CD4-positive, alpha-beta T cell treated with Interleukin-1 beta for 1 hour (primary cell): ENCODE measurements around the gene HM13.
"Not testable (repeated sequence)": the region's sequence is repeated elsewhere in the genome, so short reads cannot be mapped to it uniquely, and the experiment has no call there.

Experiments used
- DNase-seq, 2 donors: peaks; one replicate each; pipeline ENCODE4 v3.0.0-alpha.2; 2020 to 2022

HM13 gene

GRCh38 chr20:31612271-31612640 is 98.0 kb downstream of the HM13 start:
- not testable (repeated sequence) for DNase-seq

- DNase-seq = no peak
These were observed 101.2 kb downstream of the HM13 start for GRCh38 chr20:31615416-31615815.

DNA sequence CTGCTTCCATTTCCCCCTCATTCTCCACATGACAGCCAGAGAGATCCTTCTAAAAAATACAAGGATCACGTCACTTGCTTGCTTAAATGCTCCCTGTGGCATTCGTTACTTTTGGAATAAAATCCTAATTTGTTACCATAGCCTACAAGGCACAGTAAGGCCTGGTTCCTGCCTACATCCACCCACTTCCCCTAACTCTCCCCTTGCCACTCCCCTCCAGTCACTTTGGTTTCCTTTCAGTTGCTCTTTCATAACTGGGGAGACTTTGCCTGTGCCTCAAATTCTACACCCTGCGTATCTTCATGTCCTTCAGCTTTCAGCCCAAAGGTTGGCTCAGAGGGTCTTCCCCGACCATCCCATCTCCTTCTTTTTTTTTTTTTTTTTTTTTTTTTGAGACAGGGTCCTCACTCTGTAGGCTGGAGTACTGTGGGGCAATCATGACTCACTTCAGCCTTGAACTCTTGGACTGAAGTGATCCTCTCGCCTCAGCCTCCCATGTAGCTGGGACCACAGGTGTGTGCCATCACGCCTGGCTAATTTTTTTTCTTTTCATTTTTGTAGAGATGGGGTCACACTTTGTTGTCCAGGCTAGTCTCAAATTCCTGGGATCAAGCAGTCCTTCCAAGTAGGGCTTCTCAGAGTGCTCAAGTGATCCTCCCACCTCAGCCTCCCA is 103.3 kb downstream of the HM13 start:
- DNase-seq = peak in 1 of 2 donors; percentile 21
